ENCODE data around the gene KCND3.
A peak's percentile ranks its signal among the peaks of the same experiment; 100 is the strongest.

KCND3 gene

GRCh38 chr1:111989531-111990025 lies at the start of gene KCND3:
TSS of gene KCND3 (minus strand) at chr1:111989668.
- DNase-seq = peak; percentile 43

DNA sequence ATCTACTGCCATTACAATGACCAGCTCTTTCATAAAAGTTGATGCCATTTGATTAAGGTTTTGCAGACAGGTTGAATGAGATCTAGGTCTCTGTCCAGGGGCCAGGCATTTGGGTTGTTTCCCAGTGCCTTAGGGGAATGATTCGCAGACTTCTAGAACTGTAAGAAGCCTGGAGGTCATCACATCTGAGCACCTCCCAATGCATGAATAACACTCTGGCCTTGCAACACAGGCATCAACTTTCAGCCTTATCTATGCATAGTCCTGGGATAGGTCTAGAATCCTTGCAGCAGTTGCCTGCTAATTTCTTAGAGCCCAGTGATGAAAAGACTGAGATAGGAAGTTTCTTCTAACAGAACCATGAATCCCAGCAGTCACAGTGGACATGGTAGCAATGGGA lies 44.8 kb upstream of the KCND3 start:
- no peak for DNase-seq

GRCh38 chr1:112033439-112034120 lies 44.1 kb upstream of the KCND3 start:
- DNase-seq = no peak

- no peak for DNase-seq
These were observed 40.7 kb upstream of the KCND3 start for GRCh38 chr1:112030157-112030556.

- no peak for DNase-seq
These were observed 38.2 kb upstream of the KCND3 start for GRCh38 chr1:112027696-112028095.

DNA sequence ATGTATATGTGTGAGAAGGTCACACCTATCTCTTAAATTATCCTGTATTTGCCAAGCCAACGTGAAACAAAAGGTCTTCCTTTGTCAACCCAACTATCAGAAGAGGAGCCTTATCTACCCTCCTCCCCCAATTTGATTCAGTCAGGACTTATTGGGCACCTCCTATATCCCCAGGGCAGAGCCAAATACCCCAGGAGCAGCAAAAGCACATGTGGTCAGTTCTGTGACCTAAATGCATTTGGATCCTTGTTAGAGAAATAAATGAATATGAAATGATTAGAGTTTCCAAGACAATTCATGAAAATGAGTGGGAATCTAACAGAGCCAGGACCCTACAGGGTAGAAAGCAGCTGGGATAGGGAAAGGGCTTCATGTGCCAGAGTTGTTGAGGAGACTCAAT lies 37.0 kb upstream of the KCND3 start:
- no peak for DNase-seq

DNA sequence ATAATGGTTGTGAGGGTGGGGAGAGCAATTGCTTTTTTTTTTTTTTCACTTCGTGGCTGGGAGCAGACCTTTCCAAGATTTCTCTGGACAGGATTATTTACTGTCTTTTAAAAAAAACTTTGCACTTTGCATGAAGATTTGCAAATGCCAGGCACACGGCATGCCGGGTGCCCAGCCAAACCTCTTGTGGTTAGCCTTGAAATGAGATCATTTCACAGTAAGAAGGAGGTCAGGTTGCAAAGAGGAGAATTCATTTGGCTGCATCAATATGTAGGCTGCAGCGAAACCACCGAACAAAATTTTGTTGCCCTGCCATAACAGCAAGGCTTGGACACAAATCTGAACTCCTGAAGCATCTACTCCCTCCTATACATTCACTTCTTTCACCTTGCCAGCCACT lies 36.5 kb upstream of the KCND3 start:
- no peak for DNase-seq

DNA sequence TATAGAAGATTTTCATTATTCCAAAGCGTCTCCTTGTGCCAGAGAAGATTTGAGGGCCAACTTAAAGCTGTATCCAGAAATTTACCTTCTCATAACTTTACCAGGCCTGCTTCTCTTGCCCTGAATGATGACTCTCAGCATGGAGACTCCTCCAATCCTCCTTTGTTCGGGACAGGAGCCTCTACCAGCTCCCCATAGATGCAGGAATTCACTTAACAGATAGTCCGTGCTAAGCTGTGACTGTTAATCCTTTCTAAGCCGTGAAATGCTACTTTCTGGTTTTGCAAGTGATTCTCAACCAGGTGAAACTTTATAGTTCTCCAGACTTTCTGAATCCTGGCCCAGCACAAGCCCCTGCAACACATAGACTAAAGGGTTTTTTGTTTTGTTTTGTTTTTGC lies 31.8 kb upstream of the KCND3 start:
- no peak for DNase-seq

DNA sequence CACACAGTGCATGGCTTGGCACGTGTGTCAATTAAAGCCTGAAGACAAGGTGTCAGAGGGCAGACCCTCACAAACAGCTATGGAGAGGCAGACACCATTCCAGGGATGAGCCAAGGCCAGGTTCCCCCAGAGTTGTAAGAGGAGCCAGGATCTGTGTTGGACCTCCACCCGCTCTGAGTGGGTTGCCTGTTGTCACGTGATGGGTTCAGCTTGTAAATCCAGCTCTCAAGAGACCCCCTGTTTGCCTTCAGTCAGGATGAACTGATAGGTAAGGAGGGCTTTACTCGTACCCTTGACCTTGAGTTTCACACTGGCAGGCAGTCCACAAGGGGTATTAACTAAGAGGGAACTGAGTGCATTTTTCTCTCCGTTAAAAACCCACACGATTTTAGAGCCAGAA lies 27.7 kb upstream of the KCND3 start:
- DNase-seq = no peak

- DNase-seq = no peak
These were observed 23.4 kb upstream of the KCND3 start for GRCh38 chr1:112012823-112013222.

DNA sequence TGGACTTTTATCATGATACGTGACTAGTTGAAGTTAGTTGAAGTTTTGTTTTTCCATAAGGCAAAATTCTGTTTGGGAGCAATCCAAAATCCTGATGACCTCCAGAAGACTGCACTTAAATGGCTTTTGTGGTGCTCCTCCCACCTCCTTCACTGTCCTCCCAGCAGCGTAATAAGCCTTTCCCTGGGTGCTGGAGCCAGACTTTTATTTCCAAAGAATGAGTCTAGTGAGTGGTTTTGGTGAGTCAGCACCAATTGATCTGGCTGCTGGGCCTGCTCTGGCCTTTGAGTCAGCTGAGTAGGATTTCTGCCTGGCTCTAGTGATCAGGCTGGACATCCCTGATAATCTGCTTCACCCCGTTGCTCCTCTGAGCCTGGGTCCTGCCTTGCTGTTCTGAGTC lies 21.7 kb upstream of the KCND3 start:
- no peak for DNase-seq

DNA sequence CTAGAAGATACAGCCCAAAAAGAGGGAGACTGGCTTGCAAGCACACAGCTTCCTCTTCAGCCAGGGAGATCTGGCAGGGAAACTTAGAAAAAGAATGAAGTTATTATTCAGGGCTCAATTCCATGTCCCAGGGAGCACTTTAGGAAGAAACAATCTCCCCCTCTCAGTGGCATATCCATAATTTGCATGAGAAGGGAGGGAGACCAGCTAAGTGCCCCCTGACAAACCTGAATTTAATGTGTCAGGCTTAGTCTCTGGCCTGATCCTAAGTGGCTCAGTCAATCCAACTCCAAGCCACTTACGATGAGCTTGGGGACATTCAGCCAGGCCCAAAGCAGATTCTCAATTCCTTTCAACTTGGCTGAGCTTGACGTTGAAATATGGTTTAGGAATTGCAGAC lies 17.7 kb upstream of the KCND3 start:
- no peak for DNase-seq

DNA sequence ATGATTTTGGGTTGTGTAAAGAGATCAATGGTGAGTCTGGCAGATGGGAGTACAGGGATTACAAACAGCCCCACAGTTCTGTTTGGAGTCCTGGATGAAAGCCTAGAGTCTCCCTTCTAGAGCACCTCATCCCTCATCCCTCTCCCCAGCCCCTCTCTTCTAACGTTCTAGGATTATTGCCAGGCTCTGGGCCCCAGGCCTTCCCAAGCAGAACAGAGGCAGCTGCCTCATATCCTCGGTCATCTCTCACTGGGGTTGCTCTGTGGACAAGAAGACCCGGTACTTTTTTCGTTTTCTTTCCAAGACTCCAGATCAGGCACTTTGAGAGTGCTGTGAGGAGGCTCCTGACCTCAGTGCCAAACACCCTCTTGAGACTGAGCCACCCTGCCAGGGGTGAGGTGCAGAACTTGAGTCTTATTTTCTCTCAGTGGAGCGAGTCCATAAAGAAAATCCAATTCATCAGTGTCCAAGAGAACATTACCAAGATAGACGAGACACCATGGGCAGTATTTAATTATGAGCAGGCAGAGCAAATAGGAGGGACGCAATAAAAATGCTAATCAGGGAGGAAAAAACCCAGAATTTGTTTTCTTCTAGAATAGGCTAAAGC lies 17.1 kb upstream of the KCND3 start:
- no peak for DNase-seq

DNA sequence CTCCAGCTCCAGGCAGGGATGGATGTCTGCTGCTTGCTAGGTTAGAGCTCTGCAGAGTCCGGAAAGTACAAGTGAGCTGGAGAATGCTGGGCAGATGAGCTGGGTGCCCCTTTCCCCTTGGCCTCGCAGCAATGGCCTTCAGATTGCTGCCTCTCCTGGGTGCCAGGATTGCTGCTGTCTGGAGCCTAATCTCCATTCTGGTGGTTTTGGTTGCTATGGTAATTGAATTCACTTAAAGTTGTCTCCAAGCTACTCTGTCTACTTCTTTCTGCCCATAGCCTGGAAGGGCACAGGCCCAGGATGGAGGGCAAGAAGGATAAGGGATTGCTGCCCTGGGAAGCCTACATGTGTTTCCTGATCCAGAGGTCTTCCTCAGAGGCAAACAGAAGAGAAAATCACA lies 14.6 kb upstream of the KCND3 start:
- no peak for DNase-seq

GRCh38 chr1:112002514-112002913 lies 13.0 kb upstream of the KCND3 start:
- DNase-seq = no peak

- DNase-seq = no peak
These were observed 12.0 kb upstream of the KCND3 start for GRCh38 chr1:112001436-112001835.

DNA sequence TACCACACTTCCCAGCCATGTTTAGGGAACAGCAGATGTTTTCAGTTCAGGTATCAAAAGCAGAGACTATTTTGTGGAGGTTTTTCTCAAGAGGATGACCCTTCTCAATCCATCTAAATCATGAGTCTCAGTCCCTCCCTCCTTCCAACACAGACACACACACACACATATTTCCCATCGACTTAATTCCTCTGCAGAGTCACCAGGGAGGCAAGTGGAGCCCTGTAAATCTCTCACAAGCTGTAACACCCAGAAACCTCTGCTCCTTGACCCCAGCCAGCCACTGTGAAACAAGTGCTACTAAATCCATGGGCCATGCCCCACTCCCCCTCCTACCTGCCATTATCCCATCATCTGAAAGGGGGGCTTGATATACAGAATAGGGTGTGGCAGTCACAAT lies 10.6 kb upstream of the KCND3 start:
- DNase-seq = no peak

- no peak for DNase-seq
These were observed 8.9 kb upstream of the KCND3 start for GRCh38 chr1:111998332-111998731.

- DNase-seq = no peak
These were observed 3.0 kb upstream of the KCND3 start for GRCh38 chr1:111992476-111992875.

GRCh38 chr1:111990878-111991718 lies 1.6 kb upstream of the KCND3 start:
- DNase-seq = peak; percentile 12

DNA sequence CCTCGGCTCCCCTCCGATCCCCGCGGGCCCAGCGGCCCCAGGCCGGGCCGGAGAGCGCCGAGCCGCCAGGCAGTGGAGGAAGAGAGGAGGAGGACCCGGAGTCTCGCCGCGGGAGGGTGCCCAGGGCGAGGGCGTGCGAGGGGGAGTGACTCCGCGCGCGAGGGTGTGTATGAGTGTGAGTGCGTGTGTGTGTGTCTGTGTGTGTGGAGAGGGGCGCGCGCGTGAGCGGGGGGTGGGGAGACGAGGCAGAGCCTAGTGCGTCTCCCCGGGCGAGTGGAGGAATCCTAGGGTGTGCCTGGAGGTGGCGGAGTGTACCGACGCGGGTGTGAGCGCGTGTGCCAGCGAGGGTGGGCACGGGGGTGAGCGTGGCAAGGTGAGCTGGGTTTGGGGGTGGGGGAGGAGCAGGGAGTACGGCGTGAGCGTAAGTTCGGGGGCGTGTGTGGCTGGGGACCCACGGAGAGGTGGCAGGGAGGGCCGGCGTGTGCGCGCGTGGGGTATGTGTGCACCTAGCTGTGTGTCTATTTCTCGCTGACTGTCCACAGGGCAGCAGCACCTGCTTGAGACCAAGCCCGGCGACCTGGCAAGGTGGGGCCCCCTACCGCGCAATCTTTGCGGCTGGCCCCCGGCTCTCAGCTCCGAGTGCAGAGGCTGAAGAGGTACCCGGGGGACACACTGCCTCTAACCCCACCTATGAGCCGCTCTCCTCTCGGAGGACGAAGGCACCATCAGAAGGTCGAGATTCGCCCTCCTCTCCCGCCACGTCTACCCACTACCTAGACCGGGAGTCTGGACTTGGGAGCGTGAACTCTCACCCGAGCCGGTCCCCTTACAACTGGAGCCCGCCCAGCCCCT lies 784 bp upstream of the KCND3 start:
- peak; percentile 15 for DNase-seq

DNA sequence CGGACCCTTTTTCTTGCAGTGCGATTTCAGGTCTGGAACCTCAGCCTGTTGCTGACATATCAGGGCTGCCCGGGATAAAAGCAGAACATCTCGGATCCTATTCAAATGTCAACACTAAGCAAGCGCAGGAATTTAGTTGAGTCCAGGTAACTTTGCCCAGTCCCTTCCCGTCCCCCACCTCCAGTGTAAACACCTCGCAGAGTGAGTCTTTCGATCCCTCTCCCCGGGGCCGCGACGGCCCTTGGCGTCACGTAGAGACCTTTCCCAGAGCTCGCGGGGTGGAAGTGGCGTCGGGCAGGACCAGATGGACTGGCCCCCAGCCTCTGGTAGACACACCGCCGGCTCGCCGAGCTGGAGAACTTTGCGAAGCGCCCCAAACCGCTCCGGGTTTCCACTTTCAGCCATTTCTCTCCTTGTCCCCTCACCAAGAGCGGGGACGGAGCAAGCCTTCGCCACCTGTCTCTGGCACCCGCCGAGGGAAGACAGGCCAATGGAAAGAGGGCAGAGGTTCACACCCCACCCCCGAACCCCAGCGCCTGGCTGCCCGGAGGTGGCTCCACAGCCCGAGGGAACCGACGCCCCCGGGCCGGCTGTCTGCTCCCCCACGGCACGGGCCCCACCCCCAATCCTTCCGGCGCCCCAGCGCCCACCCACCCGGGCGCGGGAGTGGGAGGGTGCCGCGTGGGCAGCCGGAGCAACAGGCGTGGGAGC lies 570 bp downstream of the KCND3 start:
- peak; percentile 24 for DNase-seq

Data from stimulated activated CD4-positive, alpha-beta T cell treated with anti-CD3 and anti-CD28 coated beads, Interleukin-15, amount 100 ng/mL, for 24 hours (primary cell).